ENCODE data around the gene ILK. TPM values are rescaled to one million over a fixed set of nuclear protein-coding genes. Genes with fewer than 3 reads are reported as not detected.

Gene ILK
- total and polyA plus RNA-seq, 11 donors = 177 to 288 (median 222) TPM

DNA sequence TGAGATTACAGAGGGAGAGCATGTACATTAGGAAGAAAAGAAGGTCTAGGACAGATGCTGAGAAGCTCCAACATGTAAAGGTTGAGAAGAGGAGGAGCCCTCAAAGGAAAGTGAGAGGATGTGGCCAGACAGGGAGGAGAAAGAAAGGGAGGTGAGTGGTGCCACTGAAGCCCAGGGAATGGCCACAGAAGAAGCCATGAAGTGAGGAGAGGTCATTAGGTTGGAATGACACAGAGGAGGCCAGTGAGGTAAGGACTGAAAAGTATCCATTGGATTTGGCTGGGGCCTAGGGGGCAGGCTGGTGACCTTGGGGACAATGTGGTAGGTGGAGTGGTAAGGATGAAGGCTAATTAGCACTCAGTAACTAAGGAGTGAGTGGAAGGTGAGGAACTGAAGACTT, 55.1 kb downstream of the ILK start:
- Histone ChIP-seq H3K27me3 (peaks cover 0 to 5% (median 0%) of the 10 kb centered on the region in 9 donors), H3K27ac (no peak overlapping the region), H3K4me3 (no peak overlapping the region), H3K4me1 (peaks cover 0 to 35% (median 10%) of the 10 kb centered on the region in 12 donors), H3K9me3 (no peaks in the 10 kb centered on the region), H3K36me3 (no peaks in the 10 kb centered on the region)
- intact Hi-C loops (cut with DNase I) = loop anchor here in 1 of 10 donors (5.0 kb wide), 1 partner anchor 46 kb away; the partner anchor contains the start of gene TAF10
- ATAC-seq (no peak), DNase-seq (no peak)
- no peak for TF ChIP-seq POLR2A (IDR thresholded peaks at IDR 0.05)
- TF ChIP-seq, protein P1, sequence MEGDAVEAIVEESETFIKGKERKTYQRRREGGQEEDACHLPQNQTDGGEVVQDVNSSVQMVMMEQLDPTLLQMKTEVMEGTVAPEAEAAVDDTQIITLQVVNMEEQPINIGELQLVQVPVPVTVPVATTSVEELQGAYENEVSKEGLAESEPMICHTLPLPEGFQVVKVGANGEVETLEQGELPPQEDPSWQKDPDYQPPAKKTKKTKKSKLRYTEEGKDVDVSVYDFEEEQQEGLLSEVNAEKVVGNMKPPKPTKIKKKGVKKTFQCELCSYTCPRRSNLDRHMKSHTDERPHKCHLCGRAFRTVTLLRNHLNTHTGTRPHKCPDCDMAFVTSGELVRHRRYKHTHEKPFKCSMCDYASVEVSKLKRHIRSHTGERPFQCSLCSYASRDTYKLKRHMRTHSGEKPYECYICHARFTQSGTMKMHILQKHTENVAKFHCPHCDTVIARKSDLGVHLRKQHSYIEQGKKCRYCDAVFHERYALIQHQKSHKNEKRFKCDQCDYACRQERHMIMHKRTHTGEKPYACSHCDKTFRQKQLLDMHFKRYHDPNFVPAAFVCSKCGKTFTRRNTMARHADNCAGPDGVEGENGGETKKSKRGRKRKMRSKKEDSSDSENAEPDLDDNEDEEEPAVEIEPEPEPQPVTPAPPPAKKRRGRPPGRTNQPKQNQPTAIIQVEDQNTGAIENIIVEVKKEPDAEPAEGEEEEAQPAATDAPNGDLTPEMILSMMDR (IDR thresholded peaks at IDR 0.05) = no peak

Other genes starting within 250 kb of the ILK start
- gene SMPD1, start 213.3 kb upstream of the ILK start, total RNA-seq = 10 to 100 TPM; 53.8 to 92.3 (median 67.8) TPM
- gene SMPD1, start 213.3 kb upstream of the ILK start, polyA plus RNA-seq = 10 to 100 TPM; 56.2 to 64.9 TPM
- gene APBB1, start 184.7 kb upstream of the ILK start, total RNA-seq = 100 to 1,000 TPM in 2 of 9 donors, 10 to 100 TPM in 7; 50.3 to 101 (median 83.5) TPM
- 100 to 1,000 TPM in 1 of 2 donors, 10 to 100 TPM in 1; 69.5 to 103 TPM for gene APBB1, start 184.7 kb upstream of the ILK start, polyA plus RNA-seq
- 1 to 10 TPM in 1 of 9 donors, under 1 TPM in 3, not detected in 5; 0.17 to 1.5 (median 0.35) TPM for gene HPX, start 162.8 kb upstream of the ILK start, total RNA-seq
- under 1 TPM; 0.33 to 0.46 TPM for gene HPX, start 162.8 kb upstream of the ILK start, polyA plus RNA-seq
- 10 to 100 TPM in 6 of 9 donors, 1 to 10 TPM in 3; 7.7 to 18.8 (median 10.4) TPM for gene TRIM3, start 129.8 kb upstream of the ILK start, total RNA-seq
- 10 to 100 TPM in 1 of 2 donors, 1 to 10 TPM in 1; 9.8 to 14.7 TPM for gene TRIM3, start 129.8 kb upstream of the ILK start, polyA plus RNA-seq
- 10 to 100 TPM; 10.7 to 24.9 (median 18.9) TPM for gene ARFIP2, start 122.4 kb upstream of the ILK start, total RNA-seq
- gene ARFIP2, start 122.4 kb upstream of the ILK start, polyA plus RNA-seq = 10 to 100 TPM; 14.0 to 36.7 TPM
- 10 to 100 TPM; 13.2 to 26.9 (median 16.1) TPM for gene TIMM10B, start 122.3 kb upstream of the ILK start, total RNA-seq
- 10 to 100 TPM in 1 of 2 donors, 1 to 10 TPM in 1; 9.5 to 24.1 TPM for gene TIMM10B, start 122.3 kb upstream of the ILK start, polyA plus RNA-seq
- gene DNHD1, start 106.5 kb upstream of the ILK start, total RNA-seq = 1 to 10 TPM; 3.9 to 9.4 (median 5.4) TPM
- 1 to 10 TPM; 2.2 to 6.0 TPM for gene DNHD1, start 106.5 kb upstream of the ILK start, polyA plus RNA-seq
- 10 to 100 TPM; 11.2 to 23.5 (median 18.0) TPM for gene RRP8, start 158 bp upstream of the ILK start, total RNA-seq
- gene RRP8, start 158 bp upstream of the ILK start, polyA plus RNA-seq = 10 to 100 TPM; 16.6 to 17.4 TPM
- 100 to 1,000 TPM in 4 of 9 donors, 10 to 100 TPM in 5; 42.3 to 153 (median 99.0) TPM for gene TAF10, start 8.4 kb downstream of the ILK start, total RNA-seq
- 100 to 1,000 TPM in 1 of 2 donors, 10 to 100 TPM in 1; 50.8 to 155 TPM for gene TAF10, start 8.4 kb downstream of the ILK start, polyA plus RNA-seq
- gene TPP1, start 15.6 kb downstream of the ILK start, total RNA-seq = 100 to 1,000 TPM in 2 of 9 donors, 10 to 100 TPM in 7; 48.7 to 169 (median 81.2) TPM
- gene TPP1, start 15.6 kb downstream of the ILK start, polyA plus RNA-seq = 10 to 100 TPM; 38.5 to 39.5 TPM
- gene DCHS1, start 52.0 kb downstream of the ILK start, total RNA-seq = 10 to 100 TPM in 6 of 9 donors, 1 to 10 TPM in 3; 5.5 to 19.6 (median 11.4) TPM
- 1 to 10 TPM; 3.6 to 6.6 TPM for gene DCHS1, start 52.0 kb downstream of the ILK start, polyA plus RNA-seq
- gene MRPL17, start 79.6 kb downstream of the ILK start, total RNA-seq = 10 to 100 TPM; 31.0 to 58.0 (median 47.7) TPM
- gene MRPL17, start 79.6 kb downstream of the ILK start, polyA plus RNA-seq = 10 to 100 TPM; 56.8 to 70.9 TPM
- gene OR2AG2, start 168.2 kb downstream of the ILK start, total RNA-seq = not detected
- under 1 TPM in 1 of 2 donors, not detected in 1; 0.01 TPM for gene OR2AG2, start 168.2 kb downstream of the ILK start, polyA plus RNA-seq
- not detected for gene OR2AG1, start 179.2 kb downstream of the ILK start, total RNA-seq
- not detected for gene OR2AG1, start 179.2 kb downstream of the ILK start, polyA plus RNA-seq
- under 1 TPM in 1 of 9 donors, not detected in 8; 0.29 TPM for gene OR6A2, start 195.9 kb downstream of the ILK start, total RNA-seq
- gene OR6A2, start 195.9 kb downstream of the ILK start, polyA plus RNA-seq = not detected
- not detected for gene OR10A5, start 241.9 kb downstream of the ILK start, total RNA-seq
- not detected for gene OR10A5, start 241.9 kb downstream of the ILK start, polyA plus RNA-seq

All from heart left ventricle (tissue), 16 donors.